A549 (cell line): Measurements from ENCODE around the gene MYL6. TPM values are rescaled to one million over a fixed set of nuclear protein-coding genes. Genes with fewer than 3 reads are reported as not detected.

ENCODE experiments used
- ATOH8 ChIP-seq: fragments of 250-450 bp; sonication (Bioruptor Pico); IDR thresholded peaks from 2 replicates; pipeline ENCODE4 v1.5.0; 2020; ENCODE audit warnings: low read depth, mild to moderate bottlenecking, moderate library complexity
- BCL3 ChIP-seq: fragments of >200 bp; sonication (Bioruptor Twin); formaldehyde crosslinking; IDR thresholded peaks from 3 replicates; pipeline ENCODE4 v1.6.1; 2016
- CBX2 ChIP-seq: fragments of 200-600 bp; sonication (generic); IDR thresholded peaks from 2 replicates; pipeline ENCODE4 v1.6.1; 2016; ENCODE audit warnings: low read depth, mild to moderate bottlenecking, borderline replicate concordance
- CBX8 ChIP-seq: fragments of 200-600 bp; sonication (generic); IDR thresholded peaks from 2 replicates; pipeline ENCODE4 v1.6.1; 2016
- CEBPB ChIP-seq, 2 experiments: fragments of >200 bp in 1 of 2; sonication (Bioruptor Twin) in 1 of 2; formaldehyde crosslinking in 1 of 2; IDR thresholded peaks; 2 replicates each; pipeline ENCODE4 v1.6.1; 2012 to 2016
- CHD2 ChIP-seq: fragments of 150-350 bp; IDR thresholded peaks from 2 replicates; pipeline ENCODE4 v1.6.1; 2014; ENCODE audit warnings: low read length; ENCODE audit not compliant: partially characterized antibody
- CTCF ChIP-seq: fragments of >200 bp; sonication (Bioruptor Twin); formaldehyde crosslinking; IDR thresholded peaks from 3 replicates; pipeline ENCODE4 v1.5.1; 2016
- EHF ChIP-seq: fragments of 250-450 bp; sonication (Bioruptor Pico); IDR thresholded peaks from 2 replicates; pipeline ENCODE4 v1.5.0; 2020; ENCODE audit warnings: mild to moderate bottlenecking
- EHMT2 ChIP-seq: fragments of 200-600 bp; sonication (generic); IDR thresholded peaks from 2 replicates; pipeline ENCODE4 v1.6.1; 2016; ENCODE audit warnings: antibody characterized with exemption, low read depth, mild to moderate bottlenecking, moderate library complexity
- ESRRA ChIP-seq: fragments of 150-350 bp; IDR thresholded peaks from 2 replicates; pipeline ENCODE4 v1.6.1; 2014; ENCODE audit warnings: mild to moderate bottlenecking, low read length, borderline replicate concordance
- FOXS1 ChIP-seq: fragments of 250-450 bp; sonication (Bioruptor Pico); IDR thresholded peaks from 2 replicates; pipeline ENCODE4 v1.5.0; 2020; ENCODE audit warnings: mild to moderate bottlenecking, moderate library complexity
- HDAC2 ChIP-seq: fragments of 200-600 bp; sonication (generic); IDR thresholded peaks from 2 replicates; pipeline ENCODE4 v1.6.1; 2016
- HMGXB4 ChIP-seq: fragments of 250-450 bp; sonication (Bioruptor Pico); IDR thresholded peaks from 2 replicates; pipeline ENCODE4 v1.5.0; 2021; ENCODE audit warnings: mild to moderate bottlenecking, moderate library complexity, borderline replicate concordance
- HOXB13 ChIP-seq: fragments of 250-450 bp; sonication (Bioruptor Pico); IDR thresholded peaks from 2 replicates; pipeline ENCODE4 v1.5.0; 2020; ENCODE audit warnings: low read depth, mild to moderate bottlenecking, moderate library complexity
- MYC ChIP-seq: IDR thresholded peaks from 2 replicates; pipeline ENCODE4 v1.6.1; 2012; ENCODE audit warnings: mild to moderate bottlenecking, inconsistent platforms, low read length, improper control_type of control experiment, borderline replicate concordance
- NFE2L2 ChIP-seq: fragments of 150-350 bp; conservative IDR thresholded peaks from 2 replicates; pipeline ENCODE4 v1.6.1; 2014; ENCODE audit warnings: low read length
- PBX3 ChIP-seq: IDR thresholded peaks from 2 replicates; pipeline ENCODE4 v1.6.1; 2012
- PHF8 ChIP-seq: fragments of 200-600 bp; sonication (generic); IDR thresholded peaks from 2 replicates; pipeline ENCODE4 v1.6.1; 2016; ENCODE audit warnings: low read depth, mild to moderate bottlenecking, antibody characterized with exemption, moderate library complexity, borderline replicate concordance
- POLR2AphosphoS2 ChIP-seq: conservative IDR thresholded peaks from 2 replicates; pipeline ENCODE4 v1.6.1; 2012; ENCODE audit warnings: low read length, improper control_type of control experiment, inconsistent platforms
- RAD21 ChIP-seq, 2 experiments: fragments of >200 bp in 1 of 2; sonication (Bioruptor Twin) in 1 of 2; formaldehyde crosslinking in 1 of 2; IDR thresholded peaks in 1 of 2; conservative IDR thresholded peaks in 1 of 2; 2 replicates in 1 of 2; 3 replicates in 1 of 2; pipeline ENCODE4 v1.6.1; 2012 to 2018; ENCODE audit warnings: inconsistent platforms in 1 of 2
- REST ChIP-seq: fragments of 200-600 bp; sonication (generic); IDR thresholded peaks from 2 replicates; pipeline ENCODE4 v1.6.1; 2016; ENCODE audit warnings: antibody characterized with exemption, mild to moderate bottlenecking, moderate library complexity
- RFX5 ChIP-seq: fragments of 450-650 bp; IDR thresholded peaks from 2 replicates; pipeline ENCODE4 v1.7.1; 2014; ENCODE audit warnings: antibody characterized with exemption, mild to moderate bottlenecking, moderate library complexity
- TP53 ChIP-seq: fragments of 250-450 bp; sonication (Bioruptor Pico); IDR thresholded peaks from 2 replicates; pipeline ENCODE4 v1.5.0; 2021; ENCODE audit warnings: mild to moderate bottlenecking, moderate library complexity
- USF2 ChIP-seq: fragments of 450-650 bp; IDR thresholded peaks from 2 replicates; pipeline ENCODE4 v1.6.1; 2014; ENCODE audit warnings: antibody characterized with exemption
- ZFP36 ChIP-seq: fragments of 450-650 bp; IDR thresholded peaks from 2 replicates; pipeline ENCODE4 v1.6.1; 2014; ENCODE audit warnings: borderline replicate concordance; ENCODE audit not compliant: partially characterized antibody
- polyA plus RNA-seq, 4 experiments: library from polyadenylated mRNA; depleted of rRNA in 3 of 4; stranded (reverse); fragments of >200 nt; fragmentation: RNase III in 1 of 4; extraction: RNeasy Plus Mini Kit Qiagen cat#74134 plus additional on column Dnase treatment in 1 of 4; gene quantifications; 2 replicates in 3 of 4; 3 replicates in 1 of 4; pipeline ENCODE4 v1.2.3, GENCODE V29; 2011 to 2017

Gene MYL6
- polyA plus RNA-seq, 2 of the 4 experiments (the other 2 are of a cell fraction), result 2,307 to 3,268 TPM

GRCh38 chr12:56116267-56117081 lies 41.7 kb upstream of the MYL6 start, which contains the start of gene RPL41 (continued):
- TF ChIP-seq MYC (peak; percentile 85), USF2 (no peak), BCL3 (peak; percentile 99), PHF8 (peak; percentile 92), RFX5 (0 out of 2 replicates have a peak, but pooled peaks have one; percentile 13), HOXB13 (no peak), CBX2 (no peak), ESRRA (no peak), HMGXB4 (CRISPR knock-in tag) (0 out of 2 replicates have a peak, but pooled peaks have one; percentile 41), TP53 (CRISPR knock-in tag) (peak; percentile 90), FOXS1 (CRISPR knock-in tag) (no peak), REST (peak; percentile 28; the same call in 1 of the 2 replicates), ZFP36 (no peak), ATOH8 (CRISPR knock-in tag) (no peak), CHD2 (no peak), EHMT2 (no peak), RAD21 (conservative IDR thresholded peaks at IDR 0.05 in 1 of 2, IDR thresholded peaks at IDR 0.05 in 1 of 2) (no peak), EHF (CRISPR knock-in tag) (no peak; the same call in 1 of the 2 replicates), NFE2L2 (no peak), CBX8 (no peak), CTCF (no peak), POLR2AphosphoS2 (no peak), CEBPB (IDR thresholded peaks at IDR 0.05) (no peak), HDAC2 (no peak), PBX3 (peak; percentile 40; the same call in 1 of the 2 replicates)
